Ammon's horn (tissue), 1 donor: ENCODE data around the gene ZNF225.
A peak's percentile ranks its signal among the peaks of the same experiment; 100 is the strongest.
"Not testable (repeated sequence)": the region's sequence is repeated elsewhere in the genome, so short reads cannot be mapped to it uniquely, and the experiment has no call there.

Experiments used
- DNase-seq: peaks from one replicate; pipeline ENCODE4 v3.0.0-alpha.2; 2016; ENCODE audit warnings: low spot score

The ZNF225 gene

DNA sequence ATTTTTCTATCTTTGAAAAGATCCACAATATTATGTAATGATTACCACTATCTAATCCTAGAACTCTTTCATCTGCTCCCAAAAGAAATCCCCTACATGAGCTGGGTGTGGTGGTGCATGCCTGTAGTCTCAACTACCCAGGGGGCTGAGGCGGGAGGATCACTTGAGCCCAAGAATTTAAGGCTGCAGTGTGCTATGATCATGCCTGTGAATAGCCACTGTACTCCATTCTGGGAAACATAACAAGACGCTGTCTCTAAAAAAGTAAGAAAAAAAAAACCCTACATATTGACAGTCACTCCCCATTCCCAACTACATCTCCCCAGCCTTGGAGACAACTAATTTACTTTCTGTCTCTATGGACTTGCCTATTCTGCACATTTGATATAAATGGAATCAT, 50.6 kb downstream of the ZNF225 start:
- DNase-seq: no peak

- no peak for DNase-seq
Measured at GRCh38 chr19:44164327-44164672, 51.1 kb downstream of the ZNF225 start.

DNA sequence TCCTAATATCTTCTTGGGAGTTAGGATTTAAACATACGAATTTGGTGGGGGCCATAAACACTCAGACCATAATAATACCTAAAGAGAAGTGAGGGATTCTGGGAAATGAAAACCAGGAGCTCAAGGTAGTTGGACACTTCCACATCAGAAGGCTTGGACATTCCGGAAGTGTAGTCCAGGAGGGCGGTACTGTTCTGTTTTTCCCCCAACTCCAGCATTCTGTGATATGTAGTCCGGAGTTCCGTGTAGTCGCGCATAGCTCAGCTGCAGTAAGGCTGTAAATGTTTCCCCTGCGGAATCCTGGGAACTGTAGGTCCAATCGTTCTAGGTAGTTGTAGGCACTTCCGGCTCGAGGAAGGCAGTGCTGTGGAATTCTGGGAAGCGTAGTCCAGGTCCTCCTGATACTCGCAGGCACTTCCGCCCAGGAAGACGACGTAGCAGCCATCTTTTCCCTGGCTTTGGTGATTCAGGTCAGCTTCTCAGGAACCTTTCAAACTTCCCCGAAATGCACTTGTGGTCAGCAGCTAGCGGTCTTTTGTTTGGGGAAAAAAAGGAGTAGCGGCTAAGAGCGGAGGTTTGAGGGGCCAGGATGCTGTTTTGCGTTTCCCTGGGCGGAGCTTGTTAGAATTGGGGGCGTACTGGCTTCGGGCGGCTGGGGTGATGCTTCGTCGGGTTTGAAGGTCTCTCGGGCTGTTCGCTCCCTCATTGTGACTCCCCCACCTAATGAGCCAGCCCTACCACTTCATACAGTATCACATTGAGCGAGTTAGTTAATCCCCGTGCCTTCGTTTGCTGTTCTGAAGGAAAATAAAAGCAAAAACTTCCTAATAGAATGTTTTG, 51.7 kb downstream of the ZNF225 start, which contains the start of gene ZNF226:
Gene ZNF226 (plus strand): TSS at position 428 of the 840 bp plus-strand sequence. CDS start 4,981 bp downstream, outside the sequence.
- DNase-seq: peak; percentile 100

DNA sequence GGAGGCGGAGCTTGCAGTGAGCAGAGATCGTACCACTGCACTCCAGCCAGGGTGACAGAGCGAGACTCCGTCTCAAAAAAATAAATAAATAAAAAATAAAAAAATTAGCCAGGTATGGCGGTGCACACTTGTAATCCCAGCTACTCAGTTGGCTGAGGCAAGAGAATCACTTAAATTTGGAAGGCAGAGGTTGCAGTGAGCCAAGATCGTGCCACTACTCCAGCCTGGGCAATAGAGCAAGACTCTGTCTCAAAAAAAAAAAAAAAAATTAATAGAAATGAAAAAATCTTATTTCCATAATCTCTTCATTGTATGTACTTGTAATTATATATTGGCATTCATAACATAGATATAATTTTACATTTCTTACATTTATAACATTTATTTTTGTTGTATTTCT, 57.5 kb downstream of the ZNF225 start:
- not testable (repeated sequence) for DNase-seq

DNA sequence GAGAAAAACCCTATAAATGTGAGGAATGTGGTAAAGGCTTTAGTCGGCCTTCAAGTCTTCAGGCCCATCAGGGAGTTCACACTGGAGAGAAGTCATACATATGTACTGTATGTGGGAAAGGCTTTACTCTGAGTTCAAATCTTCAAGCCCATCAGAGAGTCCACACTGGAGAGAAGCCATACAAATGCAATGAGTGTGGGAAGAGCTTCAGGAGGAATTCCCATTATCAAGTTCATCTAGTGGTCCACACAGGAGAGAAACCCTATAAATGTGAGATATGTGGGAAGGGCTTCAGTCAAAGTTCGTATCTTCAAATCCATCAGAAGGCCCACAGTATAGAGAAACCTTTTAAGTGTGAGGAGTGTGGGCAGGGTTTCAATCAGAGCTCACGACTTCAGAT, 63.4 kb downstream of the ZNF225 start:
- no peak for DNase-seq

GRCh38 chr19:44180968-44181367, 67.8 kb downstream of the ZNF225 start:
- DNase-seq: no peak

DNA sequence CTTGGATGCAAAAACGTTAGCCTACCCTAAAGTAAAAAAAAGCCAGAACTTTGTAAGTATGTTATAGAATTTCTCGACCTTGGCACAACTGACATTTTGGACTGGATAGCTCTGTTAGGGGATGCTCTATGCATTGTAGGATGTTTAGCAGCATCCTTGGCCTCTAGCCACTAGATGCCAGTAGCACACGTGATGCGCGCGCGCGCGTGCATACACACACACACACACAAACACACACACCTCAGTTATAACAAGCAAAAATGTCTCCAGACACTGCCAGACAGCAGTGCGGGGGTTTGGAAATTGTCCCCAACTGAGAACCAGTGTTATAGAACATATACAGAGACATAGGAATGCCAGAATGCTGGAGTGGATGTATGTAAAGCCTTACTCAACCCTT, 68.9 kb downstream of the ZNF225 start:
- no peak for DNase-seq
